ENCODE results near the gene ZMIZ1.

The ZMIZ1 gene

DNA sequence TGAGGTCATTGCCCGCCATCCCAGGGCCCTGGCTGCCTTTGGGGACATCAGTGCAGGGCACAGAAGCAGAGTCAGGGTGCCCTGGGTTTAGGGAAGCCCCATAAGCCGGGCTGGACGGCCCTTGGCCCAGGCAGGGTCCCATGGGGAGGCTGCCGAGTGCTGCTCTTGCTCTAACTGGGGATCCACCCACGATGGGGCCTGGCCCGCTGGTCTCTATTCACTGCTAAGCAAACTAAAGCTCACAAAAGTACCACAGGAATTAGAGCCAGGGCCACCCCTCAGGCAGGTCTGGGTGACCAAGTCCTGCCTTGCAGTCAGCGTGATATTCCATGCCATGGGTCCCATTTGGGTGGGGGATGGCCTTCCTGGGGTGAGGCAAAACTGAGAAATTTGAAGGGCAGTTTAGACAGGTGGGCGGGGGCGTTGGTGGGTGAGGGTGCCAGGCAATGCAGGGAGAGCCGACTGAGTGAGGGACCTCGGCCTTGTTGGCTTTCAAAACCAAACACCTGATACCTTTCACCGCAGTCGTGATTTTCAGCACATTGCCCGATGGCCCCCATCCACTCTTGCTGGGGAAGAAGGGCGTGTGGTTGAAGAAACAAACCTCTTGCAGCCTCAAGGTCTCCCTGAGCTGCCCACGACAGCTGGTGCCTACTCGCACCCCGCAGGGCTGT, 185.7 kb downstream of the ZMIZ1 start:
- DNase-seq = no peak

GRCh38 chr10:79255007-79255507, 186.3 kb downstream of the ZMIZ1 start:
- DNase-seq = no peak

DNA sequence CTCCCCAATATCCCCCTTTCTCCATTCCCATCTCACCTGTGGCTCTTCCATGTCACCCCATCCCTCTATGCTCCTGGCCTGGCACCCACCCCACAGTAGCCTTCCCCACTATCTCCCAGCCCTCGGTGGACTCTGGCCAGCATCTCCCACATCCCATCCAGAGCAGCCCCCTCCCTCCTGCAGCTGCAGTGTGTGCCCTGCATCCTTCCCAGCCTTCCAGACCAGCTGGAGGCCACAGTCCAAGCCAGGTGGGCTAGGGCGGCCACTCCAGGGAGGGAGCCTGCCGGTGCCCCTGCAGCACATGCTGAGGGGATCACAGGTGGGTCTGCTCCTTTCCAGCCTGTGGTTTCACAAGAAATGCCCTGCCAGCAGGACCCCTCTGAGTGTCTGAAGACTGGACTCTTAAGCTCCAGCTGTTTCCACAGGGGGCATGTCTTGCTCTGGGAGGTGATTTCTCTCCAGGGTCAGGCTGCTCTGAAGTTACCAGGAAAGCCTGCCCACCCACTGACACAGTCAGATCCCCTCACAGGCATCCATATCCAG, 187.6 kb downstream of the ZMIZ1 start:
- DNase-seq = no peak

- DNase-seq = peak; percentile 97
Observed at GRCh38 chr10:79258894-79259293, 190.1 kb downstream of the ZMIZ1 start.

- DNase-seq = no peak
Observed at GRCh38 chr10:79259834-79260233, 191.1 kb downstream of the ZMIZ1 start.

DNA sequence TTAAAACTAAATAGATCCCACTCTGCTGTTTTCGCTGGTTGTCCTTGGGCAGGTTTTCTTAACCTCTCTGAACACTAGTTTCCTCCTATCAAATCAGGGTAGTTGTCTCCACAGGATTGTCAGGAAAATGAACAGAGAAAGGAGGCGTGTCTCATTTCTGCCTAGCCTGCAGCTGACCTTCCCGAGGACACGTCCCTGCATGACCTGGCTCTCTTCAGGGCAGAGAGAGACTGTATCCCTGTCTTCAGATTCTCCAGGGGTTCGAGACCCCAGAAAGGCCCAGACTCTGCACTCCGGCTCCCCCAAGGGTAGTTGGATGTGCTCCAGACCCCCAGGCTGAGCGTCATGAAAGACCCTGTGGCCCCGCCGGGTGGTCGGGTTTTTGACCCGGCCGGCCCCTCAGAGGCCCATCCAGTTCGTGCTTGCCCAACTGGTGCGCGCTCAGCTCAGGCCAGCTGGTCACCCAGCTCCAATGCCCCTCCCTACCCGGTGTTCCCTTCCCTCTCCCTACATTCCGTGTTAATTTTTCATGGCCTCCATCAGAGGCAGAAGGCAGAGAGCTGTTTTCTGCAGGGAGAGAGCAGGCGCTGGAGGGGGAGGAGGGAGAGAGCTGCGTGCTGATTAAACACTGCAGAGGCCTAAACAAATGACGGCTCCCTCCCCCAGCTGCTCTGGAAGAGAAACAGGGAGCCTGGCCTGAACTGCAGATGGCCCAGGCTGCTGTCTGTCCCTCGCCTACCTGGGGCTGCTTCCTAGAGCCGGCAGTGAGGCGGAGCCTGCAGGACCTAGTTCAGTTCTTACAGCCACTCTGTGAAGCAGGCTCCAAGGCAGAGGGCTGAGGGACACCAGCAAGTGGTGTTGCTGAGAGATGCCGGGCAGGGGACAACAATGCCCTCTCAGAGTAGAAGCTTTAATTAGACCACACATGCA, 192.3 kb downstream of the ZMIZ1 start:
- DNase-seq = peak; percentile 93

GRCh38 chr10:79262131-79262530, 193.4 kb downstream of the ZMIZ1 start:
- DNase-seq = no peak

- DNase-seq = no peak
Observed at GRCh38 chr10:79262959-79263746, 194.4 kb downstream of the ZMIZ1 start.

DNA sequence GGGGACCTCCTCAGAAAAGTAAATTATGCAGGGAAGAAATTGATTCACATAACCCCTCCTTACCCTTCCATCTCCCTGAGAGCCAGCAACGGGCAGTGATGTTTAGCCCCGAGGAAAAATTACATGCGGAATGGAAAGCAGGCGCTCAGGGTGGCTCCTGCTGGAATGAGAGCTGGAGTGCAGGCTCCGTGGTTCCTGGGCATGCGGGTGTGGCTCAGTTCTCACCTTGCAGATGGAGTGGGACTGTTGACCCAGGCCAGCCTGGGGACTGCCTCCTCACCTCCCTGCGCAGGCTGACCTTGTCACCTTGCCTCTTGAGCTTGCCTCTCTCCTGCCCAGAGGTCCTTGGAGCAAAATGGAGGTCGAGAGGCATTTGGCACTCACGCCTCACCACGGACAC, 195.2 kb downstream of the ZMIZ1 start:
- no peak for DNase-seq

GRCh38 chr10:79264942-79265341, 196.2 kb downstream of the ZMIZ1 start:
- DNase-seq = no peak

DNA sequence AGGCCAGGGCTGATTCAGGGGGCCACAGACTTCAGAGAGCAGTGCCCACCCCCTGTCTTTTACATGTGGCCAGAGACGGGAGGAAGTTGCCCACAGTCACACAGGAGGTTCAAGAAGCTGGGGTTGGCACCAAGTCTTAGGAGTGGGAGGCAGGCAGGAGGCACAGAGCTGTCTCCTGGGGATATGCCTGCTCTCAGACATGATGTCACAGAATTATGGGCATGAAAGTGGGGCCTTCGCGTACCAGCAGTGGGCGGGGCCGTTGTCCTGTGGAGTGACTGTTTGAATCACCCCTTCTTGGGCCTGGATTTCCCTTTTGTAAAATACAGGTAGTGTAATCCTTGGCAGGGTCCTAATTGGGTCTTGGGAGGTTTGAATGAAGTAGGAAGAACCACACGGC, 197.3 kb downstream of the ZMIZ1 start:
- no peak for DNase-seq

DNA sequence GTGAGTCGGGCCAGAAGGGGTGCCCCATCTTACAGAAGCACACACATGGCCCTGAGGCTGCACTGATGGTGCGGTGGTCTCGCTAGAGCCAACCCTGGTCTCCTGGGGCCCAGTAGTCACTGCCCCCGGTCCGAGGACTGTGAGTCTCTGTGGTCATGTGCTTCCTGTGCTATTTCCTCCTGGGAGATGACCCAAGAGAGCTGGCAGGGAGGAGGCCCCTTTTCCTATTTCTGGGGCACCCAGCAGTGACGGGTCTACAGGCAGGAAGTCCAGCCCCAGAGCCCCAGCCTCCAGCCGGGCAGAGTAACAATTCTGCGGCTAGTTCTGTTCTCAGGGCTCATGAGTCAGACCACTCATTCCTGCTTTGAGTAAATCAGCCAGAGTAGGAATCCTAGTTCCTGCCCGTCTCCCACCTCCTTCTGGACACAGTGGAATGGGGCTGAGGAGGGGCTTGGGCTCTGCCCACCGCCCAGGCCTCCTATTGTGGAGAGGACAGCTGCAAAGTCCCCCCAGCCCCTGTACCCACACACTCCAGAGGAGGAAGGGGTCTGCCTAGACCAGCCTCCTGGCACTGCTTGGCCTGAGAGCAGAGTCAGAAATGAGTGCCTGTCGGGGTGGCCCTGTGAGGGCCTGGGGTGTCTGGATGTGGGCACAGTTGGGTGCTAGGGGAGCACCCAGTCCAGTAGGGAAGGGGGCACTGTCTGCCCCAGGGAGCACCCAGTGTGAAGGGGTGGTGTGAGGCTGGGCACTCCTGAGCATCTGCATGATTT, 198.0 kb downstream of the ZMIZ1 start:
- no peak for DNase-seq

- no peak for DNase-seq
Observed at GRCh38 chr10:79267499-79267898, 198.7 kb downstream of the ZMIZ1 start.

DNA sequence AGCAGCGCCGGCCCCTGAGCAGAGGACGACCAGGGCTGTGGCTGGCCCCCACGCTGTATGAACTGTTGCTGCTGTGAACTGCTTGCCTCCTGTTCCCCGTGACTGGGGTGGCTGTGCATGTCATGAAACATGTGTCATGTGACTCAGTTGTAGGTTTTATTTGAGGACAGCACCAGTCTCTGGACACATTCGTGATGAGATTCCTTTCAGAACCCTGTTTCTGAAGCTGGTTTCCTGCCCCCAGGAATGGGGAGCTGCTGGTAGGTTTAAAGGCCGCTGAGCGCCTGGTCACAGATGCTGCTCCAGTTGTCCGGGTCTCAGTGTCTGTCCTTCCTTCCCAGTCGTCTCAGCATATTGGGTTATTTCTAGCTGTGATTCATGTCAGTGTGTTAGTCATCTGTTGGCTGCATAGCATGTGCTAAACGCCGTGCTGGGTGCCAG, 199.4 kb downstream of the ZMIZ1 start:
- DNase-seq = no peak

- DNase-seq = no peak
Observed at GRCh38 chr10:79268742-79269141, 200.0 kb downstream of the ZMIZ1 start.

DNA sequence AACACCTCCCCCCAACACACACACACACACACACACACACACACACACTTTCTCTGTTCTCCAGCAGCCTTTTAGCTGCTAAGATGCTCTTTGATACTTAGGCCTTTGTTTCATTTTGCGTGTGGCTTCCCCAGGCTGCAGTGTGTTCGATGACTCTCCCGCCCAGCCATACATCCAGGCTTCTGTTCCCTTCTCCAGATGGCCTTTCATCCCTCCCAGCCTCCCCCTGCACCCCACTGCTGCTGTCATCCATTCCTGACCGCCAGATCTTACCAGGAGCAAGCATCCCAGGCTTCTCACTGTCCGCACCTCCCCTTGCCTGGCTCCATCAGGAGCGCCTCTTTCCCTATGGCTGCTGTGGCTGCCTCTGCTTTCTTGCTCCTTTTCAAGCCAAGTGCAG, 200.7 kb downstream of the ZMIZ1 start:
- DNase-seq = peak; percentile 14

DNA sequence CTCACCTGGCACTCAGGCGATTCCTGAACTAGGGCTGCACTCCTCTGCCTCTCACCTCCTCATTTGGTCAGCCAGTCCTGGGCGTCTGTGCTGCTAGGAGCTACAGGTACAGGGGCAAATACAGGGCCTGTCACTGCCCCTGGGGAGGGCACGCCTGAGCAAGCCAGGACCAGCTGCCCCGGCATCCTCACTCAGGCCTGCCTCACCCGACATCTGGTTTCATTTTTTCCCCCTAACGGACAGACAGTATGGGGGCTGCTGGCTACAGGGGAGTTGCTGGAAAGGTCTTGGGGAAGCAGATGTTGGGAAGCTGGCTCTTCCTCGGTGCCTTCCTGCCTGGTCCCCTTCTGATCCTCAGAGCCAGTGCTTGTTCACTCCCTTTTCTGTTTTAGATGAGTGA, 201.2 kb downstream of the ZMIZ1 start:
- DNase-seq = no peak

DNA sequence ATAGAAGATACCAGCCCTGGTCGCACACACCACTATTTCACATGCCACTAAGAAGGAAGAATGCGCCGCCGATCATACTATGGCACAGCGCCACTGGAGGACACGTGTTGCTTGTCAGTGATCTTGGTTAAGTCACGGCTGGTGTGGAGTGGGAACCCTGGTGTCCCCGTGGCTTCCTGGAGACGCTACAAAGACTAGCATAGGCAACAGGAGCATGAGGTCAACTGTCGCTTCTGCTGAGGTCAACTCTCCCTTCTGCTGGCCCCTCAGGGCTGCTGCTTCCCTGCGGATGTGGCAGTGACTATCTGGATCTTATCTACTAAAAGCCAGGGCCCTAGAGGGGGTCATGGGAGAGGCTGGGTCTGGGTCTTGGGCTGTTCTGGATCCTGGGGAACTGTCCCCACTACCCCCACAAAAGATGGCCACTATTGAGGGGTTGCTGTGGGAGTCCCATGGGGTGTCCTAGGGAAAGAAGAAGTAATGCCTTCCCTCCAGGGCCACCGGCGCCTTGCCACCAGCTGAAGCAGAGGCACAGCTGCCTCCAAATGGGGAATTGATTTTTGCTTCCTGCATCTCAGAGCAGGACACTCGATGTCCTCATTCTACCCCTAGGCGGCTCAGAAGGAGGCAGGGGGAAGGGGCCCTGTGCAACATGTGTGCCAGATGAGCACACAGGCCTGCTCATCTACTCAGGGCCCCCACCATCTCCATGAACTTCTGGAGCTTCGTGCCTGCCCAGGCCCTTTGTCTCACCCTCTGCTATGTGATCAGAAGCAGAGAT, 201.9 kb downstream of the ZMIZ1 start:
- DNase-seq = peak; percentile 68

GRCh38 chr10:79272353-79272752, 203.6 kb downstream of the ZMIZ1 start:
- no peak for DNase-seq

GRCh38 chr10:79273604-79274003, 204.8 kb downstream of the ZMIZ1 start:
- no peak for DNase-seq
